Endothelial cell of umbilical vein (primary cell): Measurements from ENCODE around the gene SPEF2. TPM values are rescaled to one million over a fixed set of nuclear protein-coding genes. Genes with fewer than 3 reads are reported as not detected.

ENCODE experiments used
- BruUV-seq: library from RNA; stranded (reverse); fragments of 400-500 nt; replicated peaks from 2 replicates; lab custom pipeline; 2021; lab: Mats Ljungman, UMichigan
- CTCF ChIA-PET: fragments of 300-600, 350-600 bp; sonication (Branson Sonifier 250); formaldehyde crosslinking; loops from one replicate; lab custom pipeline; 2021; ENCODE audit warnings: antibody characterized with exemption, inconsistent platforms; lab: Charles Lee
- POLR2A ChIA-PET: fragments of 300-600, 350-600 bp; sonication (Branson Sonifier 250); formaldehyde crosslinking; loops from one replicate; lab custom pipeline; 2021; ENCODE audit warnings: antibody characterized with exemption, inconsistent platforms; lab: Charles Lee
- DNase-seq: peaks from one replicate; pipeline ENCODE4 v3.0.0-alpha.2; 2011; ENCODE audit warnings: low read depth, low spot score
- FAIRE-seq: peaks from 2 replicates; lab custom pipeline; 2011; peaks lifted over from hg19 to GRCh38; lab: Jason Lieb, UNC
- H2AFZ ChIP-seq: 2 replicates; pipeline ENCODE4 v1.6.0; 2012; ENCODE audit warnings: low read depth, low read length, control low read depth, inconsistent platforms
- H3K27ac ChIP-seq: 2 replicates; pipeline ENCODE4 v1.5.1; 2011; ENCODE audit warnings: low read depth, mild to moderate bottlenecking, control low read depth, low read length, moderate library complexity; ENCODE audit not compliant: insufficient read depth
- H3K27me3 ChIP-seq, 2 experiments: 2 replicates each; pipeline versions ENCODE4 v1.6.0 to v1.6.1; 2011; ENCODE audit warnings: low read length in 2 of 2, mixed read lengths in 1 of 2; ENCODE audit not compliant: control insufficient read depth in 2 of 2, insufficient read depth in 2 of 2
- H3K36me3 ChIP-seq, 2 experiments: 2 replicates in 1 of 2; 3 replicates in 1 of 2; pipeline ENCODE4 v1.5.1; 2011; ENCODE audit warnings: low read length in 2 of 2, mild to moderate bottlenecking in 1 of 2, moderate library complexity in 1 of 2; ENCODE audit not compliant: control insufficient read depth in 2 of 2, insufficient read depth in 2 of 2; ENCODE audit errors: extremely low read depth in 1 of 2
- H3K4me1 ChIP-seq: 3 replicates; pipeline ENCODE4 v1.5.1; 2011; ENCODE audit warnings: mild to moderate bottlenecking, low read length; ENCODE audit not compliant: control insufficient read depth, insufficient read depth; ENCODE audit errors: extremely low read depth
- H3K4me2 ChIP-seq: 2 replicates; pipeline ENCODE4 v1.6.1; 2011; ENCODE audit warnings: low read length, control low read depth, mixed read lengths; ENCODE audit not compliant: insufficient read depth
- H3K4me3 ChIP-seq, 3 experiments: fragments of 200-600 bp in 1 of 3; sonication (generic), shearing (Covaris generic) in 1 of 3; replicated peaks in 1 of 3; 2 replicates each; pipeline ENCODE4 v1.5.1; 2011 to 2016; ENCODE audit warnings: control low read depth in 3 of 3, low read length in 3 of 3, mild to moderate bottlenecking in 2 of 3, inconsistent platforms in 1 of 3, low read depth in 1 of 3, moderate library complexity in 1 of 3; ENCODE audit not compliant: insufficient read depth in 1 of 3
- H3K79me2 ChIP-seq: 2 replicates; pipeline ENCODE4 v1.6.0; 2012; ENCODE audit warnings: low read length, inconsistent platforms; ENCODE audit not compliant: control insufficient read depth, insufficient read depth
- H3K9ac ChIP-seq: replicated peaks from 2 replicates; pipeline ENCODE3; 2011; ENCODE audit warnings: low read length, control low read depth; ENCODE audit not compliant: insufficient read depth; ENCODE audit errors: extremely low read depth
- H3K9me1 ChIP-seq: replicated peaks from 3 replicates; pipeline ENCODE4 v1.6.0; 2011; ENCODE audit warnings: mild to moderate bottlenecking, low read length; ENCODE audit not compliant: control insufficient read depth, insufficient read depth; ENCODE audit errors: extremely low read depth
- H3K9me3 ChIP-seq: replicated peaks from 2 replicates; pipeline ENCODE4 v1.5.1; 2012; ENCODE audit warnings: low read length, inconsistent platforms; ENCODE audit not compliant: control insufficient read depth, insufficient read depth
- H4K20me1 ChIP-seq: replicated peaks from 2 replicates; pipeline ENCODE3; 2011; ENCODE audit warnings: mild to moderate bottlenecking, low read length; ENCODE audit not compliant: control insufficient read depth, insufficient read depth; ENCODE audit errors: extremely low read depth
- EZH2 ChIP-seq: IDR thresholded peaks from 2 replicates; pipeline ENCODE4 v1.6.1; 2012; ENCODE audit warnings: borderline replicate concordance, low read depth, mild to moderate bottlenecking, moderate library complexity, low read length, inconsistent platforms; ENCODE audit not compliant: severe bottlenecking
- FOS ChIP-seq: IDR thresholded peaks from 2 replicates; pipeline ENCODE4 v1.6.1; 2011; ENCODE audit warnings: mild to moderate bottlenecking, low read length, moderate library complexity, borderline replicate concordance; ENCODE audit not compliant: insufficient read depth
- GATA2 ChIP-seq: IDR thresholded peaks from 2 replicates; pipeline ENCODE4 v1.7.0; 2011; ENCODE audit warnings: low read depth, mild to moderate bottlenecking, moderate library complexity, mixed read lengths, low read length; ENCODE audit not compliant: insufficient read length, insufficient read depth
- JUN ChIP-seq: IDR thresholded peaks from 2 replicates; pipeline ENCODE4 v1.6.1; 2011; ENCODE audit warnings: borderline replicate concordance, low read depth; ENCODE audit not compliant: insufficient read length, insufficient read depth
- MYC ChIP-seq: IDR thresholded peaks from one replicate; pipeline ENCODE4 v1.6.1; 2011; ENCODE audit warnings: mild to moderate bottlenecking, low read depth, low read length
- POLR2A ChIP-seq: IDR thresholded peaks from 2 replicates; pipeline ENCODE4 v1.6.1; 2012; ENCODE audit warnings: low read depth, mild to moderate bottlenecking, control low read depth, low read length
- POLR2AphosphoS5 ChIP-seq: IDR thresholded peaks from 2 replicates; pipeline ENCODE4 v1.6.1; 2012; ENCODE audit warnings: low read depth, mild to moderate bottlenecking, control low read depth, low read length, moderate library complexity; ENCODE audit not compliant: insufficient read depth
- dilution Hi-C: fragments of 300-500 bp; cut with MboI; formaldehyde crosslinking; loops from one replicate; pipeline ENCODE4 v1.15.0; 2019; ENCODE audit warnings: low sequenced_read_pairs; ENCODE audit not compliant: extremely low pct_ligation_motif_present
- intact Hi-C: fragments of 100-400 bp; cut with micrococcal nuclease; formaldehyde crosslinking; loops from one replicate; pipeline ENCODE4 v1.10.0; 2022
- polyA plus RNA-seq, 4 experiments: library from polyadenylated mRNA; depleted of rRNA in 3 of 4; stranded (reverse) in 3 of 4; unstranded in 1 of 4; fragments of >200 nt; gene quantifications; 2 replicates each; pipeline versions ENCODE4 v1.2.1 to v1.2.3, GENCODE V29; 2011 to 2012; ENCODE audit warnings: missing spikeins in 1 of 4
- total RNA-seq: library from RNA; stranded (reverse); gene quantifications from 2 replicates; pipeline ENCODE4 v1.2.3, GENCODE V29; 2021
- TF ChIP-seq, protein P1 (sequence below), 2 donors: IDR thresholded peaks; 1 replicate in 1 of 2; 2 replicates in 1 of 2; pipeline ENCODE4 v1.5.1; 2011; ENCODE audit warnings: low read length in 2 of 2, mild to moderate bottlenecking in 2 of 2, moderate library complexity in 2 of 2, control low read depth in 1 of 2, inconsistent platforms in 1 of 2, low read depth in 1 of 2; ENCODE audit not compliant: insufficient read depth in 1 of 2; ENCODE audit errors: extremely low read depth in 1 of 2
- TF ChIP-seq, protein P2 (sequence below): IDR thresholded peaks from 2 replicates; pipeline ENCODE4 v1.6.1; 2011; ENCODE audit not compliant: insufficient read depth, insufficient read length

The SPEF2 gene
- total and polyA plus RNA-seq, 2 donors (not counting 3 experiments of a cell fraction or from before 2014, with no cell fraction given): 0.28 to 0.73 TPM

DNA sequence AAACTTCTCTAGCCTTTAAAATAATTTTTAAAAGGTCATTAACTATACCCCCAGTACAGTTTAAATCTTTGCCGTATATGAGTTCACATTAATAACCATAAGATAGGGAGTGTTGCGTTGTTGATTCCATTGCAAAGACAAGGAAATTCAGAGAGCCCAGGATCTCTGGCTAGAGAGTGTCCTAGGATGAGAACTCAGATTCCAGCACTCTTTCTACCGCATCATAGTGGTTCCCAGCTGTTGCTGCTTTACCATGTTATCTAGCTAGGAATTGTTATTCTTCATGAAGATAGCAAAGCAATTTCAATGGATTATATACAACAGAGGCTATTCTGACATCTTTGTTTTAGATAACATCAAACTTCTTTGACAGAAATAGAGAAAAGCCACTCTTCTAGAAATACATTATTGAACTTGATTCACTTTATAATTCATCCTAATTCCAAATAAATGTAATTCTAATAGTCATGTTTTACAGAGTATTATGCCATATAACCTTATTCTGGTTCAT is 160.7 kb downstream of the SPEF2 start:
- Histone ChIP-seq H3K9me1 (no peaks in the 10 kb centered on the region), H3K27ac (no peak overlapping the region), H2AFZ (no peak overlapping the region), H3K4me3 (no peak overlapping the region), H3K4me2 (no peak overlapping the region), H4K20me1 (no peaks in the 10 kb centered on the region), H3K79me2 (no peaks in the 10 kb centered on the region), H3K36me3 (no peaks in the 10 kb centered on the region), H3K9ac (no peak overlapping the region), H3K9me3 (no peaks in the 10 kb centered on the region), H3K27me3 (no peaks in the 10 kb centered on the region), H3K4me1 (peaks cover 8% of the 10 kb centered on the region)
- TF ChIP-seq, protein P1, sequence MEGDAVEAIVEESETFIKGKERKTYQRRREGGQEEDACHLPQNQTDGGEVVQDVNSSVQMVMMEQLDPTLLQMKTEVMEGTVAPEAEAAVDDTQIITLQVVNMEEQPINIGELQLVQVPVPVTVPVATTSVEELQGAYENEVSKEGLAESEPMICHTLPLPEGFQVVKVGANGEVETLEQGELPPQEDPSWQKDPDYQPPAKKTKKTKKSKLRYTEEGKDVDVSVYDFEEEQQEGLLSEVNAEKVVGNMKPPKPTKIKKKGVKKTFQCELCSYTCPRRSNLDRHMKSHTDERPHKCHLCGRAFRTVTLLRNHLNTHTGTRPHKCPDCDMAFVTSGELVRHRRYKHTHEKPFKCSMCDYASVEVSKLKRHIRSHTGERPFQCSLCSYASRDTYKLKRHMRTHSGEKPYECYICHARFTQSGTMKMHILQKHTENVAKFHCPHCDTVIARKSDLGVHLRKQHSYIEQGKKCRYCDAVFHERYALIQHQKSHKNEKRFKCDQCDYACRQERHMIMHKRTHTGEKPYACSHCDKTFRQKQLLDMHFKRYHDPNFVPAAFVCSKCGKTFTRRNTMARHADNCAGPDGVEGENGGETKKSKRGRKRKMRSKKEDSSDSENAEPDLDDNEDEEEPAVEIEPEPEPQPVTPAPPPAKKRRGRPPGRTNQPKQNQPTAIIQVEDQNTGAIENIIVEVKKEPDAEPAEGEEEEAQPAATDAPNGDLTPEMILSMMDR (IDR thresholded peaks at IDR 0.05; ENCODE audit: extremely low read depth in 1 of 2, insufficient read depth in 1 of 2, low read depth in 1 of 2, low read length in 2 of 2): no peak
- TF ChIP-seq, protein P2, sequence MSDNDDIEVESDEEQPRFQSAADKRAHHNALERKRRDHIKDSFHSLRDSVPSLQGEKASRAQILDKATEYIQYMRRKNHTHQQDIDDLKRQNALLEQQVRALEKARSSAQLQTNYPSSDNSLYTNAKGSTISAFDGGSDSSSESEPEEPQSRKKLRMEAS: no peak
- no peak for TF ChIP-seq FOS
- TF ChIP-seq EZH2: no peak
- no peak for TF ChIP-seq POLR2A
- TF ChIP-seq MYC: no peak
- no peak for TF ChIP-seq JUN
- TF ChIP-seq POLR2AphosphoS5: no peak
- no peak for TF ChIP-seq GATA2
- no peak for DNase-seq
- CTCF ChIA-PET: interaction anchor here (1.0 to 7.3 kb wide), 8 partner anchors 9 to 152 kb away, joined by 3 to 224 read pairs (median 12); partner anchors contain the start of gene IL7R
- FAIRE-seq: no peak
- intact Hi-C loops (loop anchor here (5.0 kb wide), 1 partner anchor 126 kb away; no protein-coding TSS in a partner anchor), dilution Hi-C loops (no loop called here)
- POLR2A ChIA-PET: no interaction called here
- BruUV-seq: no TSS peak
